ENCODE results near the gene PTPRC.
A peak's percentile ranks its signal among the peaks of the same experiment; 100 is the strongest.

The PTPRC gene

GRCh38 chr1:198749279-198749678, 110.4 kb downstream of the PTPRC start:
- DNase-seq (ENCODE audit: low read depth): no peak
- no peak for TF ChIP-seq CTCF (conservative IDR thresholded peaks at IDR 0.05; ENCODE audit: low read depth, low read length)
- H3K4me3 ChIP-seq (ENCODE audit: low read depth, low read length): no peak overlapping the region

GRCh38 chr1:198750081-198750480, 111.2 kb downstream of the PTPRC start:
- no peak overlapping the region for H3K4me3 ChIP-seq (ENCODE audit: low read depth, low read length)
- DNase-seq (ENCODE audit: low read depth): no peak
- no peak for TF ChIP-seq CTCF (conservative IDR thresholded peaks at IDR 0.05; ENCODE audit: low read depth, low read length)

GRCh38 chr1:198751741-198752140, 112.9 kb downstream of the PTPRC start:
- DNase-seq (ENCODE audit: low read depth): no peak
- no peak for TF ChIP-seq CTCF (conservative IDR thresholded peaks at IDR 0.05; ENCODE audit: low read depth, low read length)
- H3K4me3 ChIP-seq (ENCODE audit: low read depth, low read length): no peak overlapping the region

GRCh38 chr1:198754670-198755069, 115.8 kb downstream of the PTPRC start:
- H3K4me3 ChIP-seq (ENCODE audit: low read depth, low read length): no peak overlapping the region
- DNase-seq (ENCODE audit: low read depth): no peak
- no peak for TF ChIP-seq CTCF (conservative IDR thresholded peaks at IDR 0.05; ENCODE audit: low read depth, low read length)

- no peak overlapping the region for H3K4me3 ChIP-seq (ENCODE audit: low read depth, low read length)
- no peak for DNase-seq (ENCODE audit: low read depth)
- no peak for TF ChIP-seq CTCF (conservative IDR thresholded peaks at IDR 0.05; ENCODE audit: low read depth, low read length)
These were observed 116.9 kb downstream of the PTPRC start for GRCh38 chr1:198755715-198756114.

- TF ChIP-seq CTCF (conservative IDR thresholded peaks at IDR 0.05; ENCODE audit: low read depth, low read length): no peak
- H3K4me3 ChIP-seq (ENCODE audit: low read depth, low read length): no peak overlapping the region
- peak; percentile 62 for DNase-seq (ENCODE audit: low read depth)
These were observed 117.6 kb downstream of the PTPRC start for GRCh38 chr1:198756470-198756869.

GRCh38 chr1:198761859-198762616, 123.2 kb downstream of the PTPRC start:
- no peak overlapping the region for H3K4me3 ChIP-seq (ENCODE audit: low read depth, low read length)
- DNase-seq (ENCODE audit: low read depth): no peak
- no peak for TF ChIP-seq CTCF (conservative IDR thresholded peaks at IDR 0.05; ENCODE audit: low read depth, low read length)
